ENCODE measurements around the gene CDCA7L.

The CDCA7L gene

GRCh38 chr7:21971780-21972396 is 26.2 kb upstream of the CDCA7L start:
- DNase-seq (ENCODE audit: low read depth): no peak
- TF ChIP-seq CTCF (conservative IDR thresholded peaks at IDR 0.05; ENCODE audit: low read depth, low read length): no peak
- H3K4me3 ChIP-seq (ENCODE audit: low read length): no peak overlapping the region

- no peak for DNase-seq (ENCODE audit: low read depth)
- H3K4me3 ChIP-seq (ENCODE audit: low read length): no peak overlapping the region
- no peak for TF ChIP-seq CTCF (conservative IDR thresholded peaks at IDR 0.05; ENCODE audit: low read depth, low read length)
Measured at GRCh38 chr7:21969822-21970221, 24.1 kb upstream of the CDCA7L start.

GRCh38 chr7:21967598-21968003 is 21.9 kb upstream of the CDCA7L start:
- H3K4me3 ChIP-seq (ENCODE audit: low read length): no peak overlapping the region
- no peak for TF ChIP-seq CTCF (conservative IDR thresholded peaks at IDR 0.05; ENCODE audit: low read depth, low read length)
- DNase-seq (ENCODE audit: low read depth): no peak

- no peak overlapping the region for H3K4me3 ChIP-seq (ENCODE audit: low read length)
- DNase-seq (ENCODE audit: low read depth): no peak
- TF ChIP-seq CTCF (conservative IDR thresholded peaks at IDR 0.05; ENCODE audit: low read depth, low read length): no peak
Measured at GRCh38 chr7:21966271-21966670, 20.6 kb upstream of the CDCA7L start.

GRCh38 chr7:21965291-21965690 is 19.6 kb upstream of the CDCA7L start:
- DNase-seq (ENCODE audit: low read depth): no peak
- no peak overlapping the region for H3K4me3 ChIP-seq (ENCODE audit: low read length)
- TF ChIP-seq CTCF (conservative IDR thresholded peaks at IDR 0.05; ENCODE audit: low read depth, low read length): no peak

- no peak for DNase-seq (ENCODE audit: low read depth)
- no peak overlapping the region for H3K4me3 ChIP-seq (ENCODE audit: low read length)
- TF ChIP-seq CTCF (conservative IDR thresholded peaks at IDR 0.05; ENCODE audit: low read depth, low read length): no peak
Measured at GRCh38 chr7:21962677-21963076, 17.0 kb upstream of the CDCA7L start.

- DNase-seq (ENCODE audit: low read depth): peak; percentile 87
- H3K4me3 ChIP-seq (ENCODE audit: low read length): no peak overlapping the region
- no peak for TF ChIP-seq CTCF (conservative IDR thresholded peaks at IDR 0.05; ENCODE audit: low read depth, low read length)
Measured at GRCh38 chr7:21960922-21961321, 15.2 kb upstream of the CDCA7L start.

All from retinal pigment epithelial cell (primary cell).